ENCODE data around the gene PRRT3.
A peak's percentile ranks its signal among the peaks of the same experiment; 100 is the strongest.

The PRRT3 gene

DNA sequence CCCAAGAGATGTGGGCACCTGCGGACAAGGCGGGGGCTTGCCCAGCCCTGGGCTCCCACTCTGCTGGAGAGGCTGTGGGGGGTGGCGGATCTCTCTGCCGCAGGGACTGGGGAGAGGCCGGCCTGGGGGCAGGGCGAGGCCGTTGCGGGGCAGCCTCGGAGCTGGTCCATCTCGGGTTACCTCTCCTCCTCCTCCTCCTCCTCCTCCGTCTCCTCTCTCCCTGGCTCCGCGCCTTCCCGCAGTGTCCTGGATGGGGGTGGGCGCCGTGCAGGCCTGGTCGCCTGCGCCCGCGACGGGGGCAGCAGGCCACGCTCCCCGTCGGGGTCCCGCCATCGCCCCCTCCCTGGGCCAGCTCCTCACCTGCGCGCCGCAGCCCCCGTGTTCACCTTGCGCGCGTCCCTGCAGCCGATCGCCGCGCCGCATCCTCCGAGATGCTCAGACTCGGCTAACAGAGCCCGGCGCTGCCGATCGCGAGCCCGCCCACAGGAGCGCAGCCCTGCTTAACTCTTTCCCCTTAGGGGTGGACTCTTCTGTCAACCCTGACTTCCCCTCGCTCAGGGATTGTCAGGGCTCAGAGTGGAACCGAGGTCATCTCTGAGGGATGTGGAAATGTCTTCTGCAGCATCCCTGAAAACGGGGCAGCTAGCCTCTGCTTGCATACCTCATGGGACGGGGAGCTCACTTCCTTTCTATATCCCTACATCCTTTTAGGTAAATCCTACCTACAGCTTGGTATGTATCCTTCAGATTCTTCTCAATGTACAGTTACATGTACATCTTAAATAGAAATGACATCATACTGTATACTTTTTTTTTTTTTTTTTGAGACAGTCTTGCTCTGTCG lies at the start of gene PRRT3:
PRRT3 (minus strand) TSS at position 447 of the 844 bp plus-strand sequence. CDS start 2,293 bp downstream, outside the sequence.
- peak in 21 of 51 donors; percentile 5 to 63 (median 30) for DNase-seq

DNA sequence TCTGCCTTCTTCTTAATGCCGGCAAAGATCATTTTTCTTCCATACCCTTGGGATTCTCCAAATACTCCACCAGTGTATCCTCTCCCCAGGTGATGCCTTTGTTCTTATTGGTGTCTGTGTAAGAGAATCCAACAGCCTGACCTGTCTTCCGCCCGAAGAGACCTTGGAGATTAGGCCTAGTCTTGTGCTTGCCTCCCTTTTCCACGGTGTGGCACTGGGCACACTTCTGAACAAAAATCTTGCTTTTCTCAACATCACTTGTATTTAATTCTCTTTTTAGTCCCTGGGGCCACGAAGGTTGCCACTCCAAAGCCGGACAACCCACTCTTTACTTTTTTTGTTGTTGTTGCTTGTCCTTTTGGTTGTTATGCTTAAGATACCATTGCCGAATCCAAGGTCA lies 48.5 kb upstream of the PRRT3 start:
- no peak for DNase-seq

DNA sequence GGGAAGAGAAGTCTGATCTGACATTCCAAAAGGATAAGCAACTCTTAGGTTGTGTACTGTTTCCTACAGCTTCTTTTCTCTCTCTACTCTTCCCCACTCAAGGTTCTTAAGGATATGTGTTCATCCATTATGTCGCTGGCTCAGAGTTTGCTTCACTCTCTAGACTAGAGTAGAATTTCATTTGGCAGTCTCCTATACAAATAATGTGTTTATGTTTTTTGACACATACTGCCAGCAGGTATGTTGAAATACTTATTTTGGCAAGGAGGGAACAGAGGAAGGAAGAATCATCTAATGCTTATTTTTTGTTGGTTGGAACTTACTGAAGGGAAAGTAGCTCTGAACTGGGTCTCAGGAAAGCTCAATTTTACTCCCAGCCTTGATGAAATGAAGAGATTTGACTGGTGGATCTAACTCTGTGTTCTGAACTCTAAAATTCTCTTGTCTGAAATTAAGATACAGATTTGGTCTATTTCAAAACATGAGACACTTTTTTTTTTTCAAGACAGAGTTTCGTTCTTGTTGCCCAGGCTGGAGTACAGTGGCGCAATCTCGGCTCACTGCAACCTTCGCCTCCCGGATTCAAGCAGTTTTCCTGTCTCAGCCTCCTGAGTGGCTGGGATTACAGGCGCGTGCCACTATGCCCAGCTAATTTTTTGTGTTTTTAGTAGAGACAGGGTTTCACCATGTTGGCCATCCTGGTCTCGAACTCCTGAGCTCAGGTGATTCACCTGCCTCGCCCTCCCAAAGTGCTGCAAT lies 42.1 kb upstream of the PRRT3 start:
- DNase-seq: no peak

DNA sequence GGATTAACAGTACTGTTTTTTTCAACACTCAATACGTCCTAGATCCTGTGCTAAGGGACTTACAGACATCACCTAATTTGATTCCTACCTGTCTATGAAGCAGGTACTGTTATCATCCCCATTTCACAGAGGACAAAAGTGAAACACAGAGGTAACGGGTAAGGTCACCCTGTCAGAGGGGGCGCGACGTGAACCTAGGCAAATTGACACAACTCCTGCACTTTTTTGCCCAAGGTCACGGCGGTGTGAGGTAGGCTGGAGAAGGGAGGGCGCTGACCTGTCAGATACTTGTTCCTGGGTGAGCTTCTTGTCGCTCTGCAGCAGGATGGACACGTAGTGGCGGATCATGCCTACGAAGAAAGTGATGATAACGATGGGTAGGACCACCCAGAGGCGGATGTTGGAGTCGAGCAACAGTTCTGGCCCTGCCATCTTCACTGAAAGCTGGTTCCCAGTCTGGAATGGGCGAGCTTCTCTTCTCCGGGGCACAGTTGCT lies 34.1 kb upstream of the PRRT3 start:
- no peak for DNase-seq

DNA sequence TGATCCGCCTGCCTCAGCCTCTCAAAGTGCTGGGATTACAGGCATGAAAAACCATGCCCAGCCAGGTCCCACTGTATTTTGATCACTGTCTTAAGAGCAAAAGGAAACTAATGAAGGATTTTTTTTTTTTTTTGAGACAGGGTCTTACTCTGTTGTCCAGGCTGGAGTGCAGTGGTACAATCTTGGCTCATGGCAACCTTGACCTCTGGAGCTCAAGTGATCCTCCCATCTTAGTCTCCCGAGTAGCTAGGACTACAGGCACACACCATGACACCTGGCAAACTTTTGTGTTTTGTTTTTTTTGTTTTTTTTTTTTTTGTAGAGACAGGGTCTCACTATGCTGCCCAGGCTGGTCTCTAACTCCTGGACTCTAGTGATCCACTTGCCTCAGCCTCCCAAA lies 28.0 kb upstream of the PRRT3 start:
- no peak for DNase-seq

DNA sequence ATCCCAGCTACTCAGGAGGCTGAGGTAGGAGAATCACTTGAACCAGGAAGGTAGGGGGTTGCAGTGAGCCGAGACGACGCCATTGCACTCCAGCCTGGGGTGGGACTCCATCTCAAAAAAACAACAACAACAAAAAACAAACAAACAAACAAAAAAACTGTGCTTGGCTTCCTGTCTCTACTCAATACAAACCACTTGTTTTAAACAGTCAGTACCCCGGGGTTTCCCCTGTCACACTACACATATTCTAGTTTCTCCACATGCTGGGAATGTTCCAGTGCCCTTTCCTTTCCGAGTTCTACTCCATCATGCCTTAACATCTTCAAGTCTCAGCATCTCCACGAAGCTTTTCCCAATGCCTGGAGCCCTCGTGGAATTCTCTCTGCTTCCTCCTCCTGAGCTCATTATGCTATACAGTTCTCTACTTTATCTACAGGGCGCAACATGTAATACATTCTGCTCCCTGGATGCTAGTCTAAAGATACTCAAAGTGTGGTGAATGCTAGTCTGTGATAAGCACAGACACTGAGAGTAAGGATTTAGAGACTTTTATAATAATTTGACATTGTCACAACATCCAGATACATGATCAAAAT lies 26.6 kb upstream of the PRRT3 start:
- no peak for DNase-seq

DNA sequence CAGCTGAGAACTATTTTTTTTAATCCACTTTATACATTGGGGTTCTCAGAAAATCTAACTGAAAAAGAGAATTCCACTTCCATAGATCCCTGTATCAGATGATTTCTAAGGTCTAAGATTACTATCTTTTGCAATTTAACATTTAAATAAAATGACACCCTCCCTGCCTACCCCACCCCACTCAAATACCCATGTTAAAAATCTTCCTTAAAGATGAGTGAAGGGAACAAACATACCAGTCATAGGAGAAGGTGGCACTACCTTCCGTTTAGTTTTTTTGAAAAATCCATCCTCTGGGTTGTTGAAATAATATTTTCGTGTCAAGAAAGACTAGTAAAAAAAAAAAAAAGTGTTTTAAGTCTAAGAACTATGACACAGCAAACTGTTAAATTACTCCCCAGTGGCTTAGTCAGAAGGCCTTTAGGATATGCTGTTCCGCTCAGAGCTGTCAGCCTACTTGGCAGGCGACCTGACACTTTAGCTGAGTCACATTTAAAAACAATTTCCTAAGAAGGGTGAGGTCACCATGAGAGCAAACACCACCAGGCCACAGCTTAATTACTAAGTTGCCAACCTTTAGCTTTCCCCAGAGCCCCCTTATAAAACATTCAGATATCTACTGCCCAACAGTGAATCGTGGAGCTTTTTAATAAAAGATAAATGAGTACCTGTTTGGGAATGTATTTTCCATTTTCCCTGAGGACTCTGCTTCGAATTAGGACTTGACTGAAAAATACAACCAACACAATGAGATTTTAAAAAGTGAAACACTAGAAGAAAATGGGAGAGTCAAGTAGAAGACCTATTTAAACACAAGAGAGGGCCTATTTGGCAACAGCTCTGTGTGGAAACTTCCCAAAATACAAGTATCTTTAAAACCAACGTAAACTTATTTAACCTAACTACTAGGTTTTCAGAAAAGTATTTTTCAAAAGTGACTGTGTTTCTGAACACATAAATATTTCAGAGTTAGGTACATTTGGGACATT lies 24.8 kb upstream of the PRRT3 start:
- peak in 19 of 51 donors; percentile 2 to 48 (median 17) for DNase-seq

DNA sequence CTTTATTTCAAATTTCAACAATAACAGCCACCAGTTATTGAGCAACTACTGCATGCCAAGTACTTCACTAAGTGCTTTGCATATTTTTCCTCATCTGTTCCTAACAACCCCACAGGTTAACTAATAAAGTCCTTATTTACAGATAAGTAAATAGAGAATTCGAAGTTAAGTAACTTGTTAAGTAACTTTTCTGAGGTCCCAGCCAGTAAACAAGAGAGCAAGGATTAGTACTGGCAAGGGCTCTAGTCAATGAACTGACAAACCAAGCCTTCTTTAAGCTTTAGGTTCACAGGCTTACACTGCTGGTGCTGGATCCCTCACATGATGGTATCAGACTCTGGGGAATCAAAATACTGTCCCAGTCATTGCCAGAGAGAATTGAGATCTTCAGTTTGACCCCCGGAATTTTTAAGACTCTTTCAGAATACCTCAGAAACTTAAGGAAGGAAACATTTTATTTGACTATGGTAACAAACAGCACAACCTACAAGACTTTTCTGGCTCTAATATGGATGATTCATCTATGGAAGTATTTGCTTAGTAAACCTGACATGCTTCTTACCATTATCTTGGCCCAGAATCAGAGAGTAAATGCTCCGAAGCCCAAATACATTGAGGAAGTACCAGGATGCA lies 17.9 kb upstream of the PRRT3 start:
- no peak for DNase-seq

DNA sequence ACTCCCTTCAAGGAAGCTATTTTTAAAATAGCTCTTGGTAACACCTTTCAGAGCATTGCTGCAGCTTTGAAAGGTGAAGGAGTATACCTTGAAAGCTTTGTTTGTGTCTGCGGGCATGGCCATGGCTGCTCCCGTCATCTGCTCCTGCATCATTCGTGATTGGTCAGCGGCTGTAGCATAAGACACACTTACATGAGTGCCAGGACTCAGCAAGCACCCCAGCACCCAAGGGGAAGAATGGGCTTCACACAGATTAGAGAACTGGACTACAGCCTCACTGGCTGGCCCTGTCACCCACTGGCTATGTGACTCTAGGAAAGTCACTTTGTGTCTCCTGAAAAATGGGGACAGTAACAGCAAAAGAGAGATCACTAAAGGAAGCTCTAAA lies 17.4 kb upstream of the PRRT3 start:
- no peak for DNase-seq

DNA sequence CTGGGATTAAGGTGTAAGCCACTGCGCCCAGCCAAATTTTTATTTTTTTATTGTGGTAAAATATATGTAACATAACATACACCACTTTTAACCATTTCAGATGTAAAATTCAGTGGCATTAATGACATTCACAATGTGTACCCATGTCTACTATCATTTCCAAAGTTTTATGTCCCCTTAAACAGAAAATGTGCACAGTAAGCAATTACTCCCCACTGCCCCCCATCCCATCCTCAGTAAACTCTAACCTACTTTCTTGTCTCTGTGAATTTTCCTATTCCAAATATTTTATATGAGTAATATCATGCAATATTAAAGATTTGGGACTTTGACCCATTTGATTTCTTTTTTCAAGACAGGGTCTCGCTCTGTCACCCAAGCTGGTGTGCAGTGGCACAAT lies 14.6 kb upstream of the PRRT3 start:
- no peak for DNase-seq

DNA sequence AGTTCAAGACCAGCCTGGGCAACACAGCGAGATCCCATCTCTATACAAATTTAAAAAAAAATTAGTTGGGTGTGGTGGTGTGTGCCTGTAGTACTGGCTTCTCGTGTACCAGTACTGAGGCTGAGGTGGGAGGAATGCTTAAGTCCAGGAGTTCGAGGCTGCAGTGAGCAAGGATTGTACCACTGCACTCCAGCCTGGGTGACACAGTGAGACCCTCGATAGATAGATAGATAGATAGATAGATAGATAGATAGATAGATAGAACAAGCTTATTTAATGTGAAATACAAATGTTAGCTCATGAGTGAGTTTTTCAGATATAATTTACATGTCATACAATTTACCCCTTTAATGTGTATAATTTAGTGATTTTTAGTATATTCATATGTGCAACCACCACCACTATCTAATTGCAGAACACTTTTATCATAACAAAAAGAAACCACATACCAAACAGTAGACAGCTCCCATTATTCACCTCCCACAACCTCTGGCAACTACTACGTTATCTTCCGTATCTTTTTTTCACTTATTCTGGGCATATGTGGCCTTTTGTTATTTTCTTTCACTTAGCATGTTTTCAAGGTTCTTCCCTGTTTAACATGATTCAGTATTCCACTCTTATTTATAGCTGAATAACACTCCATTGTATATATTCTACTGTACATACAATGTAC lies 13.1 kb upstream of the PRRT3 start:
- no peak for DNase-seq

DNA sequence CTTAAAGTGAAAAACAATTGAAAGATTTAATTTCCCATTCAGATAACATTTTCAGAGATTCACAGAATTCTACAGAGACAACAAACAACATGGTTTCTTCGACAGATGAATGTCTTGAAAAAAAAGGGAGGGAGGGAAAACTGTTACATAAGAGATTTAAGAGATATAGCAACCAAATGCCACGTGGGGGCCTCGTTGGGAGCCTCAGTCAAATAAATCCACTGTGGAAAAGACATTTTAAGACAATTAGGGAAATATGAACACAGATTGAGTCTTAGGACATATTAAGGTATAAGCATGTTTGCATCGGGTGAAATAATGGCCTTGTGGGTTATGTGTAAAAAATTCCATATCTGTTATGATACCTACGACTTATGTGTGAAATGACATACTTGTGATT lies 5.0 kb upstream of the PRRT3 start:
- DNase-seq: peak in 1 of 51 donors; percentile 41

DNA sequence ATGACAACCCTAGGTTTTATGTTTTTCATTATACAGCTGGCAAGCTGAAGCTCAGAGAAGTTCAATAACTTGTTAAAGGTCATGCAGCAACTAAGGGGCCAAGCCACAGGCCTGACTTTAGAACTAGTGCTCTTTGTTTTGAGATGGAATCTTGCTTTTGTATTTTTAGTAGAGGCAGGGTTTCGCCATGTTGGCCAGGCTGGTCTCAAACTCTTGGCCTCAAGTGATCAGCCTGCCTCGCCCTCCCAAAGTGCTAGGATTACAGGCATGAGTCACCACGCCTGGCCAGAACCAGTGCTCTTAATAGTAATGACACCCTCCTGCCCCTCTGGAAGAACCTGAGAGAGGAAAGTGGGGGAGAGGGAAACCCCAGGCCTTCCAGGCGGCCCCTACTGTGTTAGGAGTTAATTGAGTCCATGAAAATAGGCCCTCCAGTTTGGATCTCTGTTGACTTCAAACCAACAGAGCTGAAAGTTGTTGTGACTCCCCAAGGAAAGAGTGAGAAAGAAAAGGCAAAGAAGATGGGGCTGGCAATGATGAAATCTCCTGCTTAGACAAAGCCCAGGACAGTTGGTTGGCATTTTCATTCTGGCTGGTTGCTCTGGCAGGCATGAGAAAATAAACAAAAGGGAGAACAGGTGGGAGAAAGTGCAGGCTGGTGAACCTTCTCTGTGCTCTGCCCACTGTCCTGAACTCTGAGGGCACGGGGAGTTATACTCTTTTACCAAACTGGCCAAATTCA lies 3.6 kb upstream of the PRRT3 start:
- no peak for DNase-seq

DNA sequence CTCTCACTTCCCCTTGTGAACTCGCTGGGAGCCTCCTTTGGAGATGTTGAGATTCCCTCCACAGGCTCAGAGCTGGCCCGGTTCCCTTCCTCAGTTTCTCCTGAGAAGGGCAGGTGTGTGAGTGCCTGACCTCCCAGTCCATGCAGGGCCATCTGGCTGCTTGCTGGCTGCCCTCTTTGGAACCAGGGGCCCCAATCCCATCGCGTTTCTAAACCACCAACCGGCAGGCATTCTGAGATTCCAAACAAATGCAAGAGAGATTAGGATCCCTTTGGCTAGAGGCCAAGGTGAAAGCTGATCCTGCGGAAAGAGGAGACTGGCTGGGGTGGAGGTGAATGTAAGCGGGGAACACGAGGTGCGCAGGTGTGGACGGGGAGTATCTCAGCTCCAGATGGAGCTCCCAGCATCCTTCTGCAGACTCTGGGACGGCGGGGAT lies 2.9 kb upstream of the PRRT3 start:
- DNase-seq: no peak

DNA sequence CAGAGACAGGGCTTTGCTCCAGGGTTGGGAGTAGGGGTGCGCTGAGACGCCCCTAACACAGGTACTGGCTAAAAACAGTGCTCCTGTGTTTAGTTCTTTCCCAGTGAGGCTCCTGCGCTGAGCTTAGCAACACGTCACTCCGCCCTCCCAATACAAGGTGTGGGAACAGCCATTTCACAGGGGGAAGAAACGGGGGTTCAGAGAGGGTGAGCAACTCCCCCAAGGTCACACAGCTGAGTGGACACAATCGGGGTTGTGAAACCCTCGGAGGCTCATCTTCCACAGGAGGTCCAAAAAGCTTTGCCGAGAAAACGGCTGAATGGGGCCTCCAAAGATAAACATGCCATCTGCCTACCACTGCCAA lies 628 bp downstream of the PRRT3 start:
- DNase-seq: peak in 1 of 51 donors; percentile 23

DNA sequence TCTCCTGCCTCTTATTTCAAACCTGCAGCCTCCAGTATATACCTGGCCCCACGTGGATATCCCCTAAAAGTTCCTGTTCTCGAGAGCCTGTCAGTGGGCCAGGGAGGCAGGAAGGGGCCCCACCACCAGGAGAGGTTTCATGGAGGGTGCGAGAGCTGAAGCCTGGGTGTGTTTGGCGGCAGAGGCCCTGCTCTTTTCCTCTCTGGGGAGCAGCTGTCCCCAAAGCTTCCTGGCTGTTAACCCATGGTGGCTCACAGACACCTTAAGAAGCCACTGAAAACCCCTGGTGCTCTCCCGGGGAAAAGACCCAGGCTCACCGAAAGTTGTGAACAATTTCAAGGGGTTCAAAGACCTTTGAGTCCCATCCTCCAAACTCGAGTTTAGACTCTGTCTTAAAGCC lies 1.1 kb downstream of the PRRT3 start:
- DNase-seq: no peak

DNA sequence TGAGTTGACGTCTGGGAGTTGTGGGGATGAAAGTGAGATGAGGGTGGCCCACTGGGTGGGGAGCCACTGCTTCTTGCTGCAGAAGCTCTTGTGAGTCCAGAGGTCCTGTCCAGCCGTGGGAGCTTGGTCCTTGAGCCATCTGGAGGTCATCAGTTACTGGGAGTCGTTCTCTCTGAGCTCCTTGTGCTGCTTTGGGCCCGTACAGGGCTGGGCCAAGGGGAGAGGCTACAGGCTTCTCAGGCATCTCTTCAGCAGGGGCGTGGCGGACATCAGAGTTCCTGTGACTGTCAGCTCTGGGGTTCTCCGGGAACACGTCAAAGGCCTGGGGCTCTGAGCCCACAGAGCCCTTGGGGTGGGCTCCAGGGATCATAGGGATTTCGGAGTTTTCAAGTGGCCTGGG lies 2.6 kb downstream of the PRRT3 start:
- no peak for DNase-seq

DNA sequence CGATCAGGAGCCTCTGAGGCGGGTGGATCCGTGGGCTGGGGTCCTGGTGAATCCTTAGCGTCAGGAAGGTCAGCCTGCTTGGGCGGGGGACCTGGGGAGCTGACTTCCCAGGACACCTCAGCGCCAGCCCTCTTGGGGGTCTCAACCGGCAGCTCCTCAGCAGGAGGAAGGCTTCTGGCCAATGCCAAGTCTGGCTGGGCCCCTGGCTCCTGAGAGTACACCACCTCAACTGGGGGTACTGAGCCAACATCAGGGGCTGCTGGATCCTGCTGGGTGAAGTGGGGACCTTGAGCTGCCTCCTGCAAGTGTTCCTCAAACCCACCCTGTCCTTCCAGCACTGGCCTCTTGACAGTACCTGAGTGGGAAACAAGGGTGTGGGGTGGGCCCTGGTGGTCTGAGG lies 3.1 kb downstream of the PRRT3 start:
- DNase-seq: no peak

DNA sequence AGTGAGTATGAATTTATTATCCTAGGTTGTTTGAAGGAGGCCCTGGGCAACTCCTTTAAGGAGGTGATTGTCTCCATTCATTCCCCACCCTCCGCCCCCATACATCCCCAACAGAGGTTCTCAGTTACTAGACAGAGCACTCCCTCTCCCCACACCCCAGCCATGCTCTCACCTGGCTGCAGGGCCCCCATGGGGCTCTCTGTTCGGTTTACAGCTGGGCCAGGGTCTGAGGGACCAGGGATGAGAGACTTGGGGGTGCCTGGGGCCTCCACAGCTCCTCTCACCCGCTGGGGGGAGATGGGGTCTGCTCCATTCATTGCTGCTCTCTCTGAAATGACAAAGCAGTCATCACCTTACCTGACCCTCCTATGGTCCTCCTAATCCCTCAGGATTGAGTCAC lies 3.6 kb downstream of the PRRT3 start:
- DNase-seq: no peak

Measured in hypothalamus (tissue), 51 donors.